ENCODE data around the gene ERP44.

Gene ERP44

GRCh38 chr9:100125910-100126309 is 27.1 kb upstream of the ERP44 start:
- H3K4me1 ChIP-seq (ENCODE audit: insufficient read depth, low read length), result no peaks in the 10 kb centered on the region
- H3K27me3 ChIP-seq (ENCODE audit: insufficient read depth, low read length), result no peaks in the 10 kb centered on the region
- peaks cover 3% of the 10 kb centered on the region; the same call in 1 of the 2 replicates for H3K36me3 ChIP-seq (ENCODE audit: insufficient read depth, low read depth, low read length)
- H3K9me3 ChIP-seq (ENCODE audit: insufficient read depth, low read depth, low read length), result no peaks in the 10 kb centered on the region
- H3K27ac ChIP-seq (ENCODE audit: low read length), result no peak overlapping the region
- H3K4me3 ChIP-seq (ENCODE audit: low read length), result no peak overlapping the region
- H3K9ac ChIP-seq (ENCODE audit: low read depth, low read length), result no peak overlapping the region

GRCh38 chr9:100125236-100125635 is 26.4 kb upstream of the ERP44 start:
- Histone ChIP-seq H3K9me3 (ENCODE audit: insufficient read depth, low read depth, low read length) (no peaks in the 10 kb centered on the region), H3K4me3 (ENCODE audit: low read length) (no peak overlapping the region), H3K27ac (ENCODE audit: low read length) (no peak overlapping the region), H3K36me3 (ENCODE audit: insufficient read depth, low read depth, low read length) (peaks cover 3% of the 10 kb centered on the region; the same call in 1 of the 2 replicates), H3K4me1 (ENCODE audit: insufficient read depth, low read length) (no peaks in the 10 kb centered on the region), H3K9ac (ENCODE audit: low read depth, low read length) (no peak overlapping the region), H3K27me3 (ENCODE audit: insufficient read depth, low read length) (no peaks in the 10 kb centered on the region)

GRCh38 chr9:100120286-100120685 is 21.5 kb upstream of the ERP44 start:
- no peak overlapping the region for H3K9ac ChIP-seq (ENCODE audit: low read depth, low read length)
- no peaks in the 10 kb centered on the region for H3K27me3 ChIP-seq (ENCODE audit: insufficient read depth, low read length)
- H3K9me3 ChIP-seq (ENCODE audit: insufficient read depth, low read depth, low read length), result no peaks in the 10 kb centered on the region
- no peaks in the 10 kb centered on the region for H3K36me3 ChIP-seq (ENCODE audit: insufficient read depth, low read depth, low read length)
- no peak overlapping the region for H3K27ac ChIP-seq (ENCODE audit: low read length)
- no peaks in the 10 kb centered on the region for H3K4me1 ChIP-seq (ENCODE audit: insufficient read depth, low read length)
- no peak overlapping the region for H3K4me3 ChIP-seq (ENCODE audit: low read length)

DNA sequence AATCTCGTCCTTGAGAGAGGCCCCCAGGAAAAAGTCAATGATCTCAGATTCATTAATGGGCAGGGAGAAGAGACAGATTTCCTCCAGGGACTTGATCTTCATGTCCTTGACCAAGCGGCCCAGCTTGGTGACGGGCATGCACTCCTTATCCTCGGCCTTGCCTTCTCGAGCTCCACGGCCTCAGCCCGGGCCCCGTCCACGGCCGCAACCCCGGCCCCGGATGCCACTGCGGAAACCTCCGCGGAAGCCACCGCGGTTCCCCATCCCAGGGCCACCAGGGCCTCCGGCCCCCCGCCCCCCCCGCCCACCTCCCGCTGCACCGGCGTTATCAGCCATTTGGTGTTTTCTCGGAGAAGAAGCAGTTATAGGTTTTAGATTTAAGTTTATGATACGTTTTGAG is 18.5 kb upstream of the ERP44 start:
- Histone ChIP-seq H3K27me3 (ENCODE audit: insufficient read depth, low read length) (no peaks in the 10 kb centered on the region), H3K9me3 (ENCODE audit: insufficient read depth, low read depth, low read length) (no peaks in the 10 kb centered on the region), H3K9ac (ENCODE audit: low read depth, low read length) (no peak overlapping the region), H3K27ac (ENCODE audit: low read length) (no peak overlapping the region), H3K36me3 (ENCODE audit: insufficient read depth, low read depth, low read length) (no peaks in the 10 kb centered on the region), H3K4me1 (ENCODE audit: insufficient read depth, low read length) (peaks cover 6% of the 10 kb centered on the region), H3K4me3 (ENCODE audit: low read length) (no peak overlapping the region)

GRCh38 chr9:100112677-100113336 is 14.0 kb upstream of the ERP44 start:
- Histone ChIP-seq H3K9ac (ENCODE audit: low read depth, low read length) (no peak overlapping the region), H3K4me3 (ENCODE audit: low read length) (no peak overlapping the region), H3K27me3 (ENCODE audit: insufficient read depth, low read length) (no peaks in the 10 kb centered on the region), H3K4me1 (ENCODE audit: insufficient read depth, low read length) (peaks cover 9% of the 10 kb centered on the region), H3K36me3 (ENCODE audit: insufficient read depth, low read depth, low read length) (0 out of 2 replicates have a peak, but pooled peaks cover 10% of the 10 kb centered on the region), H3K27ac (ENCODE audit: low read length) (no peak overlapping the region), H3K9me3 (ENCODE audit: insufficient read depth, low read depth, low read length) (no peaks in the 10 kb centered on the region)

- no peaks in the 10 kb centered on the region for H3K9me3 ChIP-seq (ENCODE audit: insufficient read depth, low read depth, low read length)
- no peak overlapping the region for H3K9ac ChIP-seq (ENCODE audit: low read depth, low read length)
- peaks cover 18% of the 10 kb centered on the region for H3K36me3 ChIP-seq (ENCODE audit: insufficient read depth, low read depth, low read length)
- no peaks in the 10 kb centered on the region for H3K27me3 ChIP-seq (ENCODE audit: insufficient read depth, low read length)
- H3K4me3 ChIP-seq (ENCODE audit: low read length), result no peak overlapping the region
- no peak overlapping the region for H3K27ac ChIP-seq (ENCODE audit: low read length)
- H3K4me1 ChIP-seq (ENCODE audit: insufficient read depth, low read length), result peaks cover 9% of the 10 kb centered on the region
Observed at GRCh38 chr9:100111235-100111634, 12.4 kb upstream of the ERP44 start.

DNA sequence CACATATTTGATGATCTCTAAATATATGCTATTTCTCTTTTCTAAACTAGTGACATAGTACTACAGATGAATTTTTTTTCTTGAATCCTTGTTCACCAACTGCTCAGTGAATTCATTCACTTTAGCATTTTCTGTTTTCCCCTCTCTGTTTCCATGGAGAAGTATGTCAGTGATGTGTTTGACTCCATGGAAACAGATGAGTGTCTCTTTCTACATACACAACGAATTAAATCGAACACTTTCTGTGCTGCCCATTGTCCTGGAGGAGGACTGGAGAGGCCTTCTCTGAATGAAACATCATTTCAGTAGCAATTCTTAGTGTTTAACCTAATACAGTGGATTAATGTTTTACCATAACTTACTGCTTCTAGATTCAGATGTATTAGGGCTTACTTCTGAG is 9.8 kb upstream of the ERP44 start:
- Histone ChIP-seq H3K4me3 (ENCODE audit: low read length) (no peak overlapping the region), H3K4me1 (ENCODE audit: insufficient read depth, low read length) (peaks cover 9% of the 10 kb centered on the region), H3K27ac (ENCODE audit: low read length) (no peak overlapping the region), H3K9ac (ENCODE audit: low read depth, low read length) (no peak overlapping the region), H3K9me3 (ENCODE audit: insufficient read depth, low read depth, low read length) (no peaks in the 10 kb centered on the region), H3K27me3 (ENCODE audit: insufficient read depth, low read length) (no peaks in the 10 kb centered on the region), H3K36me3 (ENCODE audit: insufficient read depth, low read depth, low read length) (peaks cover 33% of the 10 kb centered on the region)

DNA sequence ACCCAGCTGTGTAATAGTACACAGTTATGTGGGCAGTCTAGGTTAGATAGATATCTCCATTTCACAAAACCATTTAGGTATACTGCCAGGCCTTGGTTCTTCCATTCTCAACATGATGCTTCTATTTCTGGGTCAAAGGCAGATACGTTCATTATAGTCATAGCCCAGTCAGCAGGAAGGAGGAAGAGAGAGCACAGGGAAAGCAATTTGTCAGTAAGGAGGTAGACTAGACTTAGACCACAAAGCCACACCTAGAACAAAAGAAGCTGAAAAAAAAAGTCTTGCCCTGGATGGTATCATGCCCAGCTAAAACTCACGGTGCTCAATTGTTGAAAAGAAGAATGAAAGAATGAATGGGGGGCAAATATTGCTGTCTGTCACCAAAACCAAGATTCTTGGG is 7.8 kb upstream of the ERP44 start:
- Histone ChIP-seq H3K36me3 (ENCODE audit: insufficient read depth, low read depth, low read length) (peaks cover 32% of the 10 kb centered on the region), H3K27ac (ENCODE audit: low read length) (no peak overlapping the region), H3K27me3 (ENCODE audit: insufficient read depth, low read length) (no peaks in the 10 kb centered on the region), H3K4me1 (ENCODE audit: insufficient read depth, low read length) (no peaks in the 10 kb centered on the region), H3K9ac (ENCODE audit: low read depth, low read length) (no peak overlapping the region), H3K4me3 (ENCODE audit: low read length) (no peak overlapping the region), H3K9me3 (ENCODE audit: insufficient read depth, low read depth, low read length) (no peaks in the 10 kb centered on the region)

DNA sequence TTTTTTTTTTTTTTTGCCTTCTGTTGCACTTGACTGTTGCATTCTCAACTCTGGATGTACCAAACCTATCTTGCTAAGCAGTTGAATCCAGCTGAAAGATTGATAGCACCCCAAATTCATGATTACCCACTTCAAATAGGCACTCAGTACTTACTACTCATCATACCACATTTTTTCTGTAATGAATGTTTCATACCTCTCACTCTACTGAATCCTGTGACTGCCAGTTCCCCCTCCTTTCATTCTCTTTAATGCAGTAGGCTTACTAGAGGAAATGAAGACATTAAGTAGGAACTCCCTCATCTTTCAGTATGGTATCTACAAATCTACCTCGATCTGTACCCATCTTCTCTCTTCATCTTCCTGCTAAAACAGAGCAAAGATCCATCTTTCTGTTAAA is 7.1 kb upstream of the ERP44 start:
- no peak overlapping the region for H3K27ac ChIP-seq (ENCODE audit: low read length)
- no peak overlapping the region for H3K9ac ChIP-seq (ENCODE audit: low read depth, low read length)
- H3K4me1 ChIP-seq (ENCODE audit: insufficient read depth, low read length), result no peaks in the 10 kb centered on the region

GRCh38 chr9:100104314-100104713 is 5.5 kb upstream of the ERP44 start:
- H3K36me3 ChIP-seq (ENCODE audit: insufficient read depth, low read depth, low read length), result peaks cover 28% of the 10 kb centered on the region
- no peak overlapping the region for H3K4me3 ChIP-seq (ENCODE audit: low read length)
- no peak overlapping the region for H3K9ac ChIP-seq (ENCODE audit: low read depth, low read length)
- H3K4me1 ChIP-seq (ENCODE audit: insufficient read depth, low read length), result no peaks in the 10 kb centered on the region
- H3K9me3 ChIP-seq (ENCODE audit: insufficient read depth, low read depth, low read length), result no peaks in the 10 kb centered on the region
- H3K27me3 ChIP-seq (ENCODE audit: insufficient read depth, low read length), result no peaks in the 10 kb centered on the region
- no peak overlapping the region for H3K27ac ChIP-seq (ENCODE audit: low read length)

More for the DNA sequence above, 7.1 kb upstream of the ERP44 start:
- peaks cover 28% of the 10 kb centered on the region for H3K36me3 ChIP-seq (ENCODE audit: insufficient read depth, low read depth, low read length)
- H3K4me3 ChIP-seq (ENCODE audit: low read length), result no peak overlapping the region
- no peaks in the 10 kb centered on the region for H3K27me3 ChIP-seq (ENCODE audit: insufficient read depth, low read length)
- no peaks in the 10 kb centered on the region for H3K9me3 ChIP-seq (ENCODE audit: insufficient read depth, low read depth, low read length)

- Histone ChIP-seq H3K4me3 (ENCODE audit: low read length) (no peak overlapping the region), H3K27ac (ENCODE audit: low read length) (no peak overlapping the region)
Observed at GRCh38 chr9:100101608-100102007, 2.8 kb upstream of the ERP44 start.

DNA sequence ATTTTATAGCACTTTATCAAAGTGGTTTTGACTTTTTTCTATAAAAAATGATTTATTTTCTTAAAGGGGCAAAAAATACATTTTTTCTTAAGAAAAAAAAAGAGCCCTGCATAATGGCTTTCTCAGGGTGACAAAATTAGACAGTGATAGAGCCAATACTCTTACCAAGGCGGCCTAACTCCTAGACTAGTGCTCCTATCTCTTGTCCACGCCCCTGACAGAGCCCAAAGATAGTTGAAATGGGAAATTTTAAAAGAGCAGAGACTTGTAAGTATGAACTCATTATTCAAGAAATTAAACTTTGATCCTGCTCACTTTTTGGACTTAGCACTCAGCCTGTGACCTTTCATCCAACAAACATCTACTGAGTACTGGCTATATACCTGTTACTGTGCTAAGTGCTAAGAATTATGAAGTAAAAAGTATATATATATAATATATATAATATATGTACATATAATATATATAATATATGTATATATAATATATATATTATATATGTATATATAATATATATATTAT is 1.4 kb upstream of the ERP44 start:
- Histone ChIP-seq H3K9me3 (ENCODE audit: insufficient read depth, low read depth, low read length) (no peaks in the 10 kb centered on the region), H3K4me1 (ENCODE audit: insufficient read depth, low read length) (peaks cover 8% of the 10 kb centered on the region), H3K27me3 (ENCODE audit: insufficient read depth, low read length) (no peaks in the 10 kb centered on the region), H3K4me3 (ENCODE audit: low read length) (peak overlapping the region; percentile 100), H3K27ac (ENCODE audit: low read length) (no peak overlapping the region), H3K36me3 (ENCODE audit: insufficient read depth, low read depth, low read length) (peaks cover 4% of the 10 kb centered on the region), H3K9ac (ENCODE audit: low read depth, low read length) (peak overlapping the region; percentile 65; the same call in 1 of the 2 replicates)

More at GRCh38 chr9:100101608-100102007, 2.8 kb upstream of the ERP44 start:
- H3K4me1 ChIP-seq (ENCODE audit: insufficient read depth, low read length), result peaks cover 8% of the 10 kb centered on the region
- H3K27me3 ChIP-seq (ENCODE audit: insufficient read depth, low read length), result no peaks in the 10 kb centered on the region
- H3K9ac ChIP-seq (ENCODE audit: low read depth, low read length), result no peak overlapping the region
- H3K36me3 ChIP-seq (ENCODE audit: insufficient read depth, low read depth, low read length), result peaks cover 18% of the 10 kb centered on the region
- no peaks in the 10 kb centered on the region for H3K9me3 ChIP-seq (ENCODE audit: insufficient read depth, low read depth, low read length)

Measured in iPS-20b (cell line).